H1 (cell line): Measurements from ENCODE around the gene OGFOD3. TPM values are rescaled to one million over a fixed set of nuclear protein-coding genes. Genes with fewer than 3 reads are reported as not detected.
A peak's percentile ranks its signal among the peaks of the same experiment; 100 is the strongest.

ENCODE experiments used
- ASH2L ChIP-seq: fragments of 200-600, 300-600 bp; sonication (generic); IDR thresholded peaks from one replicate; pipeline ENCODE4 v1.7.1; 2017; ENCODE audit warnings: low read length
- RBBP5 ChIP-seq: IDR thresholded peaks from 2 replicates; pipeline ENCODE4 v1.7.1; 2012; ENCODE audit warnings: low read depth, mild to moderate bottlenecking, inconsistent platforms, low read length, moderate library complexity, borderline replicate concordance
- SAP30 ChIP-seq: fragments of 300-600 bp; sonication (generic); IDR thresholded peaks from 2 replicates; pipeline ENCODE4 v1.7.1; 2012; ENCODE audit warnings: low read length, moderate library complexity, mild to moderate bottlenecking, inconsistent platforms; ENCODE audit not compliant: insufficient read depth, insufficient replicate concordance
- SIN3A ChIP-seq, 2 experiments: IDR thresholded peaks in 1 of 2; conservative IDR thresholded peaks in 1 of 2; 2 replicates each; pipeline ENCODE4 v1.6.1; 2011 to 2012; ENCODE audit warnings: low read length in 2 of 2, improper control_type of control experiment in 1 of 2, low read depth in 1 of 2, mild to moderate bottlenecking in 1 of 2
- polyA plus RNA-seq, 7 experiments: library from polyadenylated mRNA; depleted of rRNA in 3 of 7; stranded (reverse) in 5 of 7; unstranded in 2 of 7; fragments of >200 nt in 5 of 7; fragments of 200-250 nt in 2 of 7; gene quantifications; 1 replicate in 5 of 7; 2 replicates in 1 of 7; 4 replicates in 1 of 7; pipeline versions ENCODE4 v1.2.1 to v1.2.3, GENCODE V29; 2011 to 2013; ENCODE audit warnings: missing spikeins in 2 of 7, mixed read lengths in 2 of 7
- total RNA-seq: library from RNA; stranded (reverse); fragmentation: NEBNext Ultra II Directional; extraction: Animal tissue kit (Norgen Biotek cat#: 25700); gene quantifications from 2 replicates; pipeline ENCODE4 v1.2.1, GENCODE V29; 2021
- TF ChIP-seq, protein P1 (sequence below), 3 experiments: IDR thresholded peaks; 1 replicate in 2 of 3; 2 replicates in 1 of 3; pipeline versions ENCODE4 v1.5.1 to v1.6.1; 2011; ENCODE audit warnings: low read length in 3 of 3, mild to moderate bottlenecking in 3 of 3, inconsistent platforms in 2 of 3, low read depth in 1 of 3, moderate library complexity in 1 of 3; ENCODE audit not compliant: insufficient read depth in 1 of 3; ENCODE audit errors: control extremely low read depth in 1 of 3
- TF ChIP-seq, protein P2 (sequence below): IDR thresholded peaks from 2 replicates; pipeline ENCODE4 v1.6.1; 2012; ENCODE audit warnings: inconsistent platforms

Gene OGFOD3
- total and polyA plus RNA-seq, 2 of the 8 experiments (the other 6 are each of a cell fraction or from before 2014, with no cell fraction given), result 21.1 to 21.8 TPM

DNA sequence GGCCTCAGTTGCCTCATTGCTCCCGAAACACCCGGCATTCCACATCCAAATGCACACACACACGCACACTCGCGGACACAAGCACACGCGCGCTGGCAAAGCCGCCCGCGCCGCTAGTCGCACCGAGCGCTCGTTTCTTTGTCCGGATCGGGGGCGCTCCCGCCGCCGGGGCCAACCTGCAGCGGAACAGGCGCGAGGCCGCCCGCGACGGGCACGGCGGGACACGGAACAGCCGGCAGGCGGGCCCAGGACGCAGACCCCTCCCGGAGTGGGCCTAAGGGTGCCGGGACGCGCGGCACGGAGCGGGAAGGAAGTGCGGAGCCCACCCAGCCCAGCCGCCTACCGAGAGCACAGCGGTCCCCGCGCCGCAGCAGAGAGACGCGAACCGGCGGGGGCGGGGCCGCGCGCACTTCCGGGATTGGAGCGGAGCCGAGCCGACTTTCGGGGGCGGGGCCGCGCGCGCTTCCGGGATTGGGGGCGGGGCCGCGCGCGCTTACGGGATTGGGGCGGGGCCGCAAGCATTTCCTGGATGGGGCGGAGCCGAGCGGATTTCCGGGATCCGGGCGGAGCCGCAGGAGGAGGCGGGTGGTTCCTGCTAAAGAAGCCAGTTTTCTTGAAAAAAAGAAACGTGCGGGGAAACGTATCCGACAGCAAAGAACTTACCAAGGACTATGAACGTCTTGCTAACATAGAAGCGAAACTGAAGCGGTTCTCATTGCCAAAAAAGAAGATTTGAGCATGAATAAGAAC, 32.1 kb upstream of the OGFOD3 start, which contains the start of gene CYBC1 (continued):
- TF ChIP-seq ASH2L (peak; percentile 54), SIN3A (conservative IDR thresholded peaks at IDR 0.05 in 1 of 2, IDR thresholded peaks at IDR 0.05 in 1 of 2; ENCODE audit: low read depth in 1 of 2, low read length in 2 of 2) (peak in 1 of 2 experiments; percentile 85; a peak in 1 of 4 replicates), RBBP5 (peak; percentile 51; the same call in 1 of the 2 replicates), SAP30 (no peak)
- TF ChIP-seq, protein P1, sequence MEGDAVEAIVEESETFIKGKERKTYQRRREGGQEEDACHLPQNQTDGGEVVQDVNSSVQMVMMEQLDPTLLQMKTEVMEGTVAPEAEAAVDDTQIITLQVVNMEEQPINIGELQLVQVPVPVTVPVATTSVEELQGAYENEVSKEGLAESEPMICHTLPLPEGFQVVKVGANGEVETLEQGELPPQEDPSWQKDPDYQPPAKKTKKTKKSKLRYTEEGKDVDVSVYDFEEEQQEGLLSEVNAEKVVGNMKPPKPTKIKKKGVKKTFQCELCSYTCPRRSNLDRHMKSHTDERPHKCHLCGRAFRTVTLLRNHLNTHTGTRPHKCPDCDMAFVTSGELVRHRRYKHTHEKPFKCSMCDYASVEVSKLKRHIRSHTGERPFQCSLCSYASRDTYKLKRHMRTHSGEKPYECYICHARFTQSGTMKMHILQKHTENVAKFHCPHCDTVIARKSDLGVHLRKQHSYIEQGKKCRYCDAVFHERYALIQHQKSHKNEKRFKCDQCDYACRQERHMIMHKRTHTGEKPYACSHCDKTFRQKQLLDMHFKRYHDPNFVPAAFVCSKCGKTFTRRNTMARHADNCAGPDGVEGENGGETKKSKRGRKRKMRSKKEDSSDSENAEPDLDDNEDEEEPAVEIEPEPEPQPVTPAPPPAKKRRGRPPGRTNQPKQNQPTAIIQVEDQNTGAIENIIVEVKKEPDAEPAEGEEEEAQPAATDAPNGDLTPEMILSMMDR (IDR thresholded peaks at IDR 0.05; ENCODE audit: control extremely low read depth in 1 of 3, insufficient read depth in 1 of 3, low read depth in 1 of 3, low read length in 3 of 3), result no peak
- TF ChIP-seq, protein P2, sequence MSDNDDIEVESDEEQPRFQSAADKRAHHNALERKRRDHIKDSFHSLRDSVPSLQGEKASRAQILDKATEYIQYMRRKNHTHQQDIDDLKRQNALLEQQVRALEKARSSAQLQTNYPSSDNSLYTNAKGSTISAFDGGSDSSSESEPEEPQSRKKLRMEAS, result peak; percentile 28; the same call in 1 of the 2 replicates
